Stimulated activated CD4-positive, alpha-beta T cell treated with anti-CD3 and anti-CD28 coated beads, Interleukin-1b, Interleukin-23, amount 100 ng/mL, for 24 hours (primary cell): ENCODE measurements around the gene UBE2D2.

Experiments
- DNase-seq, 4 experiments: peaks; one replicate each; pipeline ENCODE4 v3.0.0-alpha.2; 2020; ENCODE audit warnings: low read depth in 4 of 4, low spot score in 1 of 4

UBE2D2 gene

DNA sequence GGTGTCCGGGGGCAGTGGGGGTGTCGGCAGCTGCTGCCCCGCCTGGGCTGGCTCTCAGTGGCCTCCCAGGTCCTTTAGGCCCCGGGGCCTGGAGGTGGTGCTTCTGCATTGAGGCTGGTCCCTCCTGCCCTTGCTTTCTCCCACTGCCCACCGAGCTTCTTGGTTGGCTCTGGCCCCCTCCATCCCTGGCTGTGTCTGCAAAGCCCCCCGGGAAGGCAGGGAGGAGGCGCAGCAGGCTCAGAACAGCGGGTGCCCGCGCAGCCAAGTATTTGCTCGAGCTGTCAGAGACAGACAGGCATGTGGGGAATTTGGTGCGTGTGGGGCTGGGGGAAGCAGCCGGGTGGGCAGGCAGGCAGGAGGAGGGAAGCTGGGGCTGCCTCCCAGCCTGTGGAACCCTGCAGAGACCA is 98.6 kb downstream of the UBE2D2 start:
- no peak for DNase-seq

DNA sequence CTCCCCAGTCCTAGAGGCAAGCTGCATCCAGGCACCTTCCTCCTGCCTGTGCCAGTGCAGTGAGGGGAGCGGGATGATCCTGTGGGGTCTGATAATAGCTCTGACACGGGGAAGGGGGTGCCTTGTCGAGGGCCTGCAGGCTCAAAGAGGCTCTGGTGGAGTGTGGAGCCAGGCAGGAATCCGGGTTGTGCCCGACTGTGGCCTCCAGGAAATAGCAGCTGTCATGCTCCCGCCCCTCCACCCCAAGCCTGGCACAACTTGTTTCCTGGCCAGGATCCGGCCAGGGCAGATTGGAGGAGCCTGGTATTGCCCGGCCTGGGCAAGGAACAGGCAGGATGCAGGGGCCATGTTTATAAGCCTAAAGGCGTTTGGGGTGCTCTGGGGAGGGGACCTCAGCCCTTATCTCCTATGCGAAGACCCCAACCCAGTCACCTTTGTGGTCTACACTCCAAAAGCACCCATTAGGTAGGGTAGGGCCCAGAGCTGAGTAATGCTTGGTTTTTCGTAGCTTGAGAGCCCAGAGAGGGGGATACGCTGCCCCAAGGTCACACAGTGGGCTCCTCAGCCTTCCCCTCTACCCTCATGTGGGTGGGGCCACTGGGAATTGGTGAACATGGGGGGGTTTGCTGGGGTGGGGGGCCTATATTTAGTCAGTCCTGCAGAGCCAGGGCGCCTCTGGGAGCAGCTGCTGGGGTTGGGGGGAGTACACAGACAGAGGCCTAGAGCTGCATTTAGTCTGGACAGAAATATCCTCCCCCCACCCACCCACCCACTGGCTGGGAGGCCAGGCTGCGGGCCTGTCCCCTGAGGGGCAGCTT is 99.2 kb downstream of the UBE2D2 start:
- no peak for DNase-seq

DNA sequence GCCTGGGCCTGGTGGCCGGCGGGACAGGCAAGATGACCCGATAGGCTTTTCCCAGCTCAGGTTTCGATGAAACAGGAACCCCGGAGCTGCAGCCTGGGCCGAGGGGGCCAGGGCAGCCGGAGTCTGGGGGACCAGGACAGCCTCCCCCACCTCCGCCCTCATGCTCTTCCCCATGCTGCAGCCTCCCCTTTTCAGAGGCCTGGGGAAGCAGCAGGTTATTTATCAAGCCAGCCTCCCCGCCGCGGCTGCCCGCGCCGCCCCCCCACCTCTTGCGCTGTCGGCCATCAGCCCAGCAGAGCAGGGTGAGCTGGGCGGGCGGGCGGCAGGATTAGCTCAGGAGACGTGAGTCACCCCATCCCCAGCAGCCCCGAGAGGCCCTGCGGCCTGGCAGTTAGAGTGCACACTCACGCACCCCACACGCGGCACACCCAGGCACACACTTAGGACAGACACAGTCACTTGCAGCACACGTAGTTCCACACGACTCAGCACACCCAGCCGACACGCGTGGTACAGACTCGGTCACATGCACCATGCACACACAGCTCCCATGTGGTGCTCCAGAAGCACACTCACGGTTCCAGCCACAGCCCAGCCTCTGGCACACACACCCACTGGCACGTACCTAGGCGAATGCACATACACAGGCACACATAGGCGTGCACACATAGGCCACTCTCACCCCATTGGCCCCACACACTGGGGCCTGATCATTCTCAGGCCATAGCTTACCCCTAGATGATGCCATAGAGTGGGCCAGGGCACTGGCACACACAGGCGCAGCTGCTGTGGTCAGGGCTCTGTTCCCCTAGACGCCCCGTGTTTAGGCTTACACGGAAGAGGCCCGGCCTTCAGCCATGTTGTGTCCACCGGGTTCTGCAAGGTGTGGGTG is 100.0 kb downstream of the UBE2D2 start:
- no peak for DNase-seq

DNA sequence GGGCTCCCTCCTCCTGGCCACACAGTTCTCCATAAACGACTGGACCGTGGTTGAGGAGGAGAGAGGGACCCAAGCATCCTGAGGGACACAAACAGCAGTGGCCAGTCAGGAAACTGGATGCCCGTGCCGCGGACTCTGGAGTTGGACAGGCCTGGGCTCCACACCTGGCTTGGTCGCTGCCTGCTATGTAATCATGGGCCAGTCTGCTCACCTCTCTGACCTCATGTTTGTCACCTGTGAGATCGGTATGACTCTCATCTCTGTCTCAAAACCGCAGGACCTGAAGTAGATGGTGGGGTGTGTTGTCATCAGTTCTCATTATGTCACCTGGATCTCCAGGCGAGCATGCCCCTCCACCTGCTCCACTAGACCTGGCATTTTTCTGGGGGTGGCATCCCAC is 101.5 kb downstream of the UBE2D2 start:
- DNase-seq = no peak

DNA sequence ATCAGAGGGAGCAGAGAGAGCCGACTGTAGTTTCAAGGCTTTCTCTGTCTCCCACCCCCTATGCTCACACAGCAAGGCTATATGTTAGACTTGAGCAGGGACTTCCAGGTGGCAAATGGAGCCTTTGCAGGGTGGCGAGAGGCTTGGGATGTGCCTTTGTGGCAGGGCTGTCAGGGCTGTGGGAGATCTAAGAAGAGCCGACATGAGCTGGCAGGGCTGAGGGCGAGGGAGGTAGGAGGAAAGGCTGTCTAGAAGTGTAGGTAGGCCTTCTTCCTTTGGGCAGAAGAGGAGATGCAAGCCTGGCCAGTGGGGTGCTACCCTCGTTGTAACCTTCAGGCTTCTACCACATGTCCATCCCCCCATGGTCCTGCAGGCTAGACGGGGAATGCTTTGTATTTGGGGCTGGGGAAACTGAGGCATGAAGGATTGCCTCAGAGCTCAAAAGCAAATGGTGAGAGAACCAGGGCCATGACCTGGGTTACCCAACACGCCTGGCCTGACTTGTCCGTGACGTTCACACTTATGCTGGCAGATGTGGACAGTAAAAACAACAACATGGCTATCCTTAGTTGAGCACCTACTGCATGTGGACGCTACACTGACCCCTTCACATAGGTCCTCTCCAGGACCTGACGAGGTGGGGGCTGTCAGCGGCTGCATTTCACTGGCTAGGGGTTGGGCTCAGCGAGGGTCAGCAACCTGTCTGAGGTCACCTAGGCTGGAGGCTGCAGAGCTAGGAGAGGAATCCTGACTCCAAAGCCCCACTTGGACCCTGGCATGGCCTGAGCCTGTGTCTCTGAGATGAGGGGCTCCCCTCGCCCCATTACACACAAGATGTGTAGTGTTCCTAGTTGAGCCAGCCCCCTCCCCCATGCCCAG is 102.3 kb downstream of the UBE2D2 start:
- DNase-seq = no peak

DNA sequence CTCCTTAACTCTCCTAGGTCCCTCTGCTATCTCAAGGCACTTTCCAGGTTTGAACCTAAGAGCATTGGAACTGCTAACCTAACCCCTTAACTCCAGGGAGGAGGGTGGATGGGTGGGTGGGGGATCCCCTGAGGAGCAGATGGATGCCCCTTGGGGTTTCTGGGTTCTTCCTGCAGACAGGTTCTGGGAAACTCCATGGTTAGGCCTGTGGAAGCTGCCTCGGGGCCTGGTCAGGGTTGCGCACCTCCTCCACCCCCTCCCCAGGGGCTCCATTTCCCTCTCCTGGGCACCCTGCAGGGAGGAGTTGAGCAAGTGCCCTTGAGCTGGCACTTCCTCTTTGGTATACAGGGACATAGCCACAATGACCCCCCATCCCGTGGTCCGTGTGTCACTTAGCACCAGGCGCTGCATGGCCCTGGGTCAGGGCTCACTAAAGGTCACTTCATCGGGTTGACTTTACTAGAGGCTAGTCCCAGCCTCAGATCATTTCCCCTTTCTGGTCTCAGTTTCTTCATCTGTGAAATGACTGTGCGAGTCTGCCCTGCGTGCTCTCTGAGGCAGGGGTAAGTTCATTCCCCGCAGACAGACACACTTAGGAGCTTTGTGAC is 103.1 kb downstream of the UBE2D2 start:
- no peak for DNase-seq

DNA sequence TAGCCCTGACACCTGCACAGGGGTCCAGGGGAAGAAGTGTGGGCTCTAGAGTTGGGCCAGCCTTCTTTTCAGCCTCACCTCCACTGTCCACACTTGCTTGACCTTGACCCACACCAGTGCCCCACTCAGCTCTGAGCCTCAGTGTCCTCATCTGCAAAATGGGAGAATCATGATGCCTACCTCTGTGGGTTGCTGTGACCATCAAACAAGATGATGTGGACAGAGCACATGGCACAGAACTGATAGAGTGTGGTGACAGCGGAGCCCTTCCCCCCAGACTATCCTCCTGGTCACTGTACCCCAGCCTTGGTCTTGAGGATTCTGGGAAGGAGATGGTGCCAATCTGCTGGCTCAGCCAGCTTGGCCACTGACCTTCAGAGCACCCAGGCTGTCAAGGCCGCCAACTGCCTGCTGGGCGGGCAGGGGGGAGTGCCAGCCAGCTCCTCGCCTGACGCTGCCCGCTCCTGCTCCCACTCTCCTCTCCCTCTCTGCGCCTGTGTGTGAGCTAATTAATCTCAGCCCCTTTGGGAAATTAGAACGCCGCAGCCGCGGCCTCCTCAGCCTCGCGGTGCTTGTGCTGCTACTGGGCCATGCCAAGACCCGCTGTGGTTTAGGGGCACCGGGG is 103.7 kb downstream of the UBE2D2 start:
- no peak for DNase-seq

DNA sequence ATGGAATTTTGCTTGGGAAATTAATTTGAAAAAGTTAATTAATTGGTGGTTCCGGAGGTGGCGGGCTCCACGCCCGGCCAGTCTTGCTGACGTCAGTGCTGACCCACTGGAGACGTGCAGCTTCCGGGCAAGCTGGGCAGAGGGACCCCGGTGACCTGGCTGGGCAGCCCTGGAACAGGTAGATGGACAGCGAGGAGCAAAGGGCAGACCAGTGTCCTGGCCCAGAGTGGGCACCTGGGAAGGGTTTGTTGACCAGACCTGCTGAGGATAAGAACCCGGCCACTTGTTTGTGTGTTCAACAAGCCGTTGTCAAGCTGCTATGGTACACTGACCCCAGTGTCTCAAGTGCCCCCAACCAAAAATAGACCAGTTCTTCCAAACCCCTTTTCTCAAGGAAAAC is 104.5 kb downstream of the UBE2D2 start:
- DNase-seq = no peak

DNA sequence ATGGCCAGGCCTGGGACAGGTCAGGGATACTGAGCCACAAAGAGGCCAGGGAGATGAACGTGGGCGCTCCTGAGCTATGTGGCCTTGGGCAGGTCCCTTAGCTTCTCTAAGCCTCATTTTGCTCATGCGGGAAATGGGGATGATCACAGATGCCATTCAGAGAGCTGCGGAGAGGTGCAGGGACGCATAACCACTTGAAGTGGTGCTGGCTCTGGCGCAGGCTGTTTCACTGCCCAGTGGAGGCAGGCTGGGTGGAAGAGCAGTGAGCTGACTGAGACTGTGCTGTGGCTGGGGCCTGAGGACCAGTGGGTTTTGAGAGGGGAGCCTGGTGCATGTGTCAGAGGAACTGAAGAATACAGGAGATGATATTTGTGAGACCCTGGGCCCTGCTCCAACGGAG is 105.4 kb downstream of the UBE2D2 start:
- DNase-seq = no peak

DNA sequence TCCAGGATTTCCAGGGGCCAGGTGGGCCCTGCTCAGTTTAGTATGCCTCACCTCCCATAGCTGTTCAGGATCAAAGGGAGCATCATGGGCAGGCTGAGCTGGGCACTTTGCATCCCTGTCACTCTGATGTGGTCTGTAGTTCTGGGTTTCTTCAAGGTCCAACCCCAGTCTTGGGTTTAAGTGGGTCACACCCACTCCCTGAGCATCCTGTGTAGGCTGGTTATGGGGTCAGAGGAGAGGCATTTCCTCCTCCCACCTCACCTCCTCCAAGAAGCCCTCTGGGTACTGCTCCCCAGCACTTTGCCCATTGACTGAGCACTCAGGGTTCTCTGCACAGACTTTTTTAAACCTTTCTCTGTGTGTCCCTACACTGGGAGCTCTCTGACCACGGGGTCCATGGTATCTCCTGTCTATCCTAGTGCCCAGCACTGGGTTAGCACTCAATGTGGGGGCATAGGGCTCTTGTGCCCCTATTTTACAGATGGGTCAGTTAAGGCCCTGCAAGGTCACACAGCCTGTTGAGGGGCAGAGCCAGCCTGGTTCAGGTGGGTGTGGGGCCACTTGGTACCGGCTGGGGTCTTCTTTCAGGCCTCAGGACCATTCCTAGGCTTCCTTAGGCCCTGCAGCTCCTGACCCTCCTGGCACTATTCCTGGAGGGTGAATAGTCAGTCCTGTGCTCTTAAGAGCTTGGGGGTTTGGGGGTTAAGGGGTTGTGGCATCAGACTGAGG is 106.0 kb downstream of the UBE2D2 start:
- DNase-seq = no peak

DNA sequence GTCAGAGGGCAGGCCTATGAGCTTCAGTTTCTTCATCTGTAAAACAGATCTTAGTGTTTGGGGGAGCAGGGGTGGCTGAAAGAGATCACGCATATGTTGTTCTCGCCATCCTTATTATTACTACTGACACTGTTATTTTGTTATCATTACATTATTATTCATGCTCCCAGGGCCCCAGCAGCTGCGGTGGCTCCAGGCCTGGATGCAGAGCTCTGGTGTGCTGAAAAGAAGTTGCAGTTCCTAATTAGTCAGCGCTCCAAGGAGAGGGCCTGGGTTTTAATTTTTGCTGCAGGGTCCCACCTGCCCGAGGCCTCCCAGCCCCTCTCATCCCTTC is 106.6 kb downstream of the UBE2D2 start:
- DNase-seq = no peak

DNA sequence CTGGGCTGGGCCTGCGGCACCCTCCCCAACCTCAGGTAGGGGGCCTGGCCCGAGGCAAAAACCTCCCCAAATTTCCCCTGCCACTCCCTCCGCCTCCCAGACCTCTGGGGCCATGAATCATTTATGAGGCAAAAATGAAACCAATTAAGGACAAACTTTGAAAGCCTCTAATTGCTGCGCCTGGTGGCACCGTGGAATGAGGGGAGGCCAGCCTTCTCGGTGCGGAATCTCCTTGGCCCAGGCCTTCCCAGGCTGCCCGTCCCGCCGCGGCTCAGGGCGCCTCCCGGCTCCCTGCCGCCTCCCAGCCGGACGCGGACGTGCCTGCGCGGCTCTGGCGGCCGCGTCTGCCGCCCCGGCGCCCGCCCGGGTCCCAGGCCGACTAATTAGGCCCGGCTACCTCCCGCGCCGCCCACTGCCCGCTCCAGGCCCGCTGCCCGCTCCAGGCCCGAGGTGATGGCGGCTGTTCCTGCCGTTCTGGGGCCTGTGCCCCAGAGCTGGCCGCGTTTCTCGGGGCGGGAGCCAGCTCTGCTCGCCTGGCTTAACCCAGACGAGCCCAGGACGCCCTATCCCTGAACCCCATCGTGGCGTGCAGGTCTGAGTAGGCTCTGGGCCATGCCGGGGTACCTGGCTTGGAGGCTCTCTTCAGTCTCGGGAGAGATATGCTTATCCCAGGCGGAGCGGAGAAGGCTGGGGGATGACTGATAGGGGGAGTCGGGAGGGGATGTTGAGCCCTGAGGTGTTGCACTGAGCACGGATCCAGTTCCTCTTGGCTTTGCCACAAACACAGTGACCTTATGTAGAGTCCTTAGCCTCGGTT is 107.1 kb downstream of the UBE2D2 start:
- no peak for DNase-seq

DNA sequence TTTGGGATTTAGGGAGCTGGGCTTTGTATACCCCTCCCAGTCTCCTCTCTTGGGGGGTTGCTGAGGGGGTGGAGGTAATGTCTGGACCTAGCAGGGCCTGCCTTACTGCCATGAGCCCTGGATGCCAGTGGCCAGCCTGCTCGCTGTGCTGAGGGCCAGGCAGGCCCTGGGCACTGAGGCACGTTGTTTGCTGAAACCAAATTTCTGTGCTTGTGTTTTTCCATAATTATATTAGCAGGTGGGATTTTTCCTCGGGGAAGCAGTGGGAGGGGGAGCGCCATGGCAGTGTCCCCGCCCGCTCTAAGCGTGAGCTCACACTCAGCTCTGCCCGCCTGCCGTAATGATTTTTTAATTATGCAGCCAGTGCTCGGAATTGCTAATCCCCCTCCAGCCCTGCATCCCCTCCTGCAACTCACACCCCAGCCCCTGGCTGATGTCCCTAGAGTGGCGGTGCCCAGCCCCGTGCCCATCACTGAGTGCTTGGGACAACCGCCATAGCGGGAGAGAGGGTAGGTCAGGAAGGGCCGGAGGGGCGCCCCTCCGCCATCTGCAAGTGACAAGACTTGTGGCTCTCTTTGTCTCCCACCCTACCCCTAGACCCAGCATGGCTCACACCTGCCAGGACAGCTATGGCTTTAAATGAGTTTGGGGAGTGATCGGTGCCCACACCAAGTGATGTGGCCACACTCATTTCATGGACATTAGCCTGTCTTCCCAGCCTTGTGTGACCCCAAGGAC is 108.0 kb downstream of the UBE2D2 start:
- DNase-seq = no peak

DNA sequence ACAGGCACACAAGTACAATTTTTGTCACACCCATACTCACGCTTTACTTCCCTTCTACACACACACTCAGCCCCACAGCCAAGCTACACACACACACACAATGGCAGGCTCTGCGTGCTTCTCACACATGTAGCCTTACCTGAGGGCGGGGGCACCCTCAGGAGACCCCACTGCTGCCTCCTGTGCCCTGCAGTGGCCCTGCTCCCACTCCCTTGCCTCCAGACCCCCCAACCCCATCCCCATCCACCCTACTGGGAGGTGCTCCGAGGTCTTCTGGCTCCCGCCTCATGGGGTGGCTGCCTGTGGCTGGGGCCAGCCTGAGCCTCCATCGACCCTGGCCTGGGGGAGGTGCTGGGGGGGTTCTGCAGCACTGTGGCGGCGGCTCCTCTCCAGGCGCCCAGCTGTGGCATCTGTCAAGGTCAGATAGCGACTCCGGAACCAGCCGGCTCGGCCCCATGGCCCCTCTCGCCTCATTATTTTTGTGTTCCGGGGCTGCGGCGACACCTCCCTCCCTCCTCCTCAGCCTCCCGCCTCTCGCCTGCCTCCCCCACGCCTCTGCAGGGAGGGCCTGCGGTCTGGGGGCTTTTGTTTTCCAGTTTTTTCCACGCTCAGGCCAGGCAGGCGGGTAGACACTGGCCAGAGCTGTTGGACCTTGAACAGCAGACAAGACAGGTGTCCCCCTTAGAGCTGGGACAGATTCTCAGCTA is 108.7 kb downstream of the UBE2D2 start:
- no peak for DNase-seq

DNA sequence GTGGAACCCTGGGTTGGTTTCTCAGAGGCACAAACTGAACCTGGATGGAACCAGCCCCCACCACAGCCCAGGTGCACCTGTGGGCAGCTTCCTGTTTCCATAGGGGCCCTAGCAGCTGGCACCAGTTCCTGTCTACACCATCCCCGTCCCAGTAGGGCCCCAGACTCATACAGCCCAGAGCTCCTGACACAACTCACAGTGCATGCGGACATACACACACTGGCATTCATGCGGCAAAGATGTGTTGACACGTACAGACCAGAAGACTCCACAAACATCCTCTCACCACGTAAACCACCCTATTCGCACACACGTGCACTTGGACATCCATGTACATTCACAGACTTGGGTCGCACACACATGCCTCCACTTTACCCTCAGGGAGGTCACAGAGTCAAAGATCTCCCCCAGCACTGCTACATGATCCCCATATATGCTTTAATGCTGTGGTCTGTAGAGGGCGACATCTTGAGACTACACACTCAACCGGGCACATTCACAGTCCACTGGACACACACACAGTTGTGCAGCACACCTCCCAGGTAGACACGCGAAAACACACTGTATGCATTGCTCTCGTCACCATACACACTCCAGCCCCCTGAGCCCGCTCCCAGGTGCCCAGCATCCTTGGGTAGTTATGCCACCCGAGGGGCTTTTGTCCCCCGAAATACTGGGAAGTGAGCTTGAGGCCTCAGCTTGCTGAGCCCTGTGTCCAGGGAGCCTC is 109.4 kb downstream of the UBE2D2 start:
- DNase-seq = no peak

DNA sequence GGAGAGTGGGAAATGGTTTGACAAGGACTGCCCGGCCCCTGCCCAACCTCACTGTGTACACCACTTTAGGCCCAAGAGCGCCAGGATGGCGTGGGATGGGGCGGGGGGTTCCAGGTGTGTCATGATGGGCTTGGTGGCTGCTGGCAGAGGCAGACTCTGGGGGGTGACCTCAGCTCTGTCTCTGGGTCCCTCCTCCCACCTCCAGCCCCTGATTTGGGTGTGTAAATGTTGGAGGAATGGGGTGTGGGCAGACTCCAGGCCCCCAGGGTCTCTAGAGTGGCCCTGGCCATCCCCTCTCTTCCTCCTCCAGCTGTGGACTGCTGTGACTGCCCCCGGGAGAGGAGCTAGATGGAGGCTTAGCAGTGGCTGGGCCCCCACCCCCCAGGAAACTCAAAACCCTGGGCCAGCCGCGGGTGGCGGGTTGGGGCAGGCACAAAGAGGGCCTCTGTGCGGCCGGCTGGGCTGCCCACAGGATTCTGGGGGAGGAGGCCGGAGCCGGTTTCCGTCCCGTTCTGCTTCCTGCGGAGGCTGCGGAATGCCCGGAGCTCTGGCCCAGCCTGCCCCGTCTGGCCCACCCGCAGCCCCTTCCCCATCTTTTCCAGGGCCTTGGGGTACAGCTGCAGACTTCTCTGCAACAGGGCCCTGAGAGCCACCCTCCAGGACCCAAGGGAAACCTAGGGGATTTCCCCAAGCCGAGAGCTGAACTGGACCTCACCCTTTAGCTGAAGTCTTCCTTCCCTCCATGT is 110.1 kb downstream of the UBE2D2 start:
- DNase-seq = no peak
